Measurements from ENCODE around the gene KCNH2.
"Not testable (repeated sequence)": the region's sequence is repeated elsewhere in the genome, so short reads cannot be mapped to it uniquely, and the experiment has no call there.

The KCNH2 gene, protein sequence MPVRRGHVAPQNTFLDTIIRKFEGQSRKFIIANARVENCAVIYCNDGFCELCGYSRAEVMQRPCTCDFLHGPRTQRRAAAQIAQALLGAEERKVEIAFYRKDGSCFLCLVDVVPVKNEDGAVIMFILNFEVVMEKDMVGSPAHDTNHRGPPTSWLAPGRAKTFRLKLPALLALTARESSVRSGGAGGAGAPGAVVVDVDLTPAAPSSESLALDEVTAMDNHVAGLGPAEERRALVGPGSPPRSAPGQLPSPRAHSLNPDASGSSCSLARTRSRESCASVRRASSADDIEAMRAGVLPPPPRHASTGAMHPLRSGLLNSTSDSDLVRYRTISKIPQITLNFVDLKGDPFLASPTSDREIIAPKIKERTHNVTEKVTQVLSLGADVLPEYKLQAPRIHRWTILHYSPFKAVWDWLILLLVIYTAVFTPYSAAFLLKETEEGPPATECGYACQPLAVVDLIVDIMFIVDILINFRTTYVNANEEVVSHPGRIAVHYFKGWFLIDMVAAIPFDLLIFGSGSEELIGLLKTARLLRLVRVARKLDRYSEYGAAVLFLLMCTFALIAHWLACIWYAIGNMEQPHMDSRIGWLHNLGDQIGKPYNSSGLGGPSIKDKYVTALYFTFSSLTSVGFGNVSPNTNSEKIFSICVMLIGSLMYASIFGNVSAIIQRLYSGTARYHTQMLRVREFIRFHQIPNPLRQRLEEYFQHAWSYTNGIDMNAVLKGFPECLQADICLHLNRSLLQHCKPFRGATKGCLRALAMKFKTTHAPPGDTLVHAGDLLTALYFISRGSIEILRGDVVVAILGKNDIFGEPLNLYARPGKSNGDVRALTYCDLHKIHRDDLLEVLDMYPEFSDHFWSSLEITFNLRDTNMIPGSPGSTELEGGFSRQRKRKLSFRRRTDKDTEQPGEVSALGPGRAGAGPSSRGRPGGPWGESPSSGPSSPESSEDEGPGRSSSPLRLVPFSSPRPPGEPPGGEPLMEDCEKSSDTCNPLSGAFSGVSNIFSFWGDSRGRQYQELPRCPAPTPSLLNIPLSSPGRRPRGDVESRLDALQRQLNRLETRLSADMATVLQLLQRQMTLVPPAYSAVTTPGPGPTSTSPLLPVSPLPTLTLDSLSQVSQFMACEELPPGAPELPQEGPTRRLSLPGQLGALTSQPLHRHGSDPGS

DNA sequence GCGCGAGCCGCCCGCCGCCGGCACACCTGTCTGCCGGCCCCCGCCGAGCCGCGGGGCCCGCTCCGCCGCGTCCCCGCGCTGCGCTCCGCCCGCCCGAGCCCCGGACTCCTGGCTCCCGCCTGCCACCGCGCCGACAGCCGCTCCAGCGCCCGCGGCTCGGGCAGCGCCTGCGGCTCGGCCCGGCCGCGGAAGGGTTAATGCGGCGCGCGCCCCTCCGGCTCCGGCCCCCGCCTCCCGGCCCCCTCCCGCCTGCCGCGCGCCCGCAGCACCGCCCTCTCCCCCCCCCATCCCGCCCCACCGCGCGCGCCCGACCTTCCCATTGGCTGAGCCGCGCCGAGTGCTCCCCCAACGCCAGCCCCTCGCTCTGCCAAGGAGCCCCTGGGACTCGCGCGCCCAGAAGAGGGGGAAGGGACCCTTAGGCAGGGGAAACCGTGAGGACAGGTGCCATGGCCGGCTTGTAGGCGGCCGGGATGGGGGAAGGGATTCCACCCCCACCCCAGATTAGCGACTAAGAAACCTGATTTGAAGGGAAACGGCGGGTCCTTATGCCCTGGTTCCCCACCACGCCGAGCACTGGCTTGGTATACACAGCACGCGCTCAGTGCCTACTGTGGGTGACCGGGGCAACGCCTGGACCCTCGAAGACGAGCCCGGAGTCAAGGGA is at the start of gene KCNH2:
TSS of gene KCNH2 (minus strand) at position 196 of the 664 bp plus-strand sequence. CDS start 408 bp downstream, outside the sequence.
- DNase-seq = peak; percentile 44 to 53

DNA sequence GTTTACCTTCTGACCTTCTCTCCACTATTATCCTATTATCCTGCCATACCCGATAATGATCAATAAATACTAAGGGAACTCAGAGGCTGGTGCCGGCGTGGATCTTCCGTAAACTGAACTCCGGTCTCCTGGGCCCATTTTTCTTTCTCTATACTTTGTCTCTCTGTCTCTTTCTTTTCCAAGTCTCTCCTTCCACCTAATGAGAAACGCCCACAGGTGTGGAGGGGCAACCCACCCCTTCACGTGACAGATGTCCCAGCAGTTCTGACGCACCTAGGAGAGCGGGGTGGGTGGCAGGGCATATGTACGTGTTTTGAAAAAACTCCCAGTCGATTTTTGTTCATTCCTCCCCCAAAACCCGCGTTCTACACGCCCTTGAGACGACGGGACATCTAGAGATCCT is 49.6 kb upstream of the KCNH2 start:
- DNase-seq = not testable (repeated sequence)

DNA sequence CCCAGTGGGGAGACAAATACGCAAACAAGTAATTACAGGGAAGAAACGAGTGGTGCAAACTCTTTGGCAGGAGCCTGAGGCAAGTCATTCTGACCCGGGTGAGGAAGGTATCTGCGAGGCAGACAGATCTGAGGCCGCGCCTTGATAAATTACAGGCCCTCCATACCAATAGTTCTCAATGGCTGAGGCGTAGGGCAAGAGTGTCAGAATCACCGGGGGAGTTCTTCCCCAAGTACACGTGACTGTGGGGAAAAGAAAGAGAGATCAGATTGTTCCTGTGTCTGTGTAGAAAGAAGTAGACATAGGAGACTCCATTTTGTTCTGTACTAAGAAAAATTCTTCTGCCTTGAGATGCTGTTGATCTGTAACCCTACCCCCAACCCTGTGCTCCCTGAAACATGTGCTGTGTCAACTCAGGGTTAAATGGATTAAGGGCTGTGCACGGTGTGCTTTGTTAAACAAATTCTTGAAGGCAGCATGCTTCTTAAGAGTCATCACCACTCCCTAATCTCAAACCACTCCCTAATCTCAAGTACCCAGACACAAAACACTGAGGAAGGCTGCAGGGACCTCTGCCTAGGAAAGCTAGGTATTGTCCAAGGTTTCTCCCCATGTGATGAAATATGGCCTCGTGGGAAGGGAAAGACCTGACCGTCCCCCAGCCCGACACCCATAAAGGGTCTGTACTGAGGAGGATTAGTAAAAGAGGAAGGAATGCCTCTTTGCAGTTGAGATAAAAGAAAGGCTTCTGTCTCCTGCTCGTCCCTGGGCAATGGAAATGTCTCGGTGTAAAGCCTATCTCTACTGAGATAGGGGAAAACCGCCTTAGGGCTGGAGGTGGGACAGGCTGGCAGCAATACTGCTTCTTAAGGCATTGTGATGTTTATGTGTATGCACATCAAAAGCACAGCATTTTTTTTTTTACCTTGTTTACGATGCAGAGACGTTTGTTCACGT is 48.9 kb upstream of the KCNH2 start:
- DNase-seq = not testable (repeated sequence)

DNA sequence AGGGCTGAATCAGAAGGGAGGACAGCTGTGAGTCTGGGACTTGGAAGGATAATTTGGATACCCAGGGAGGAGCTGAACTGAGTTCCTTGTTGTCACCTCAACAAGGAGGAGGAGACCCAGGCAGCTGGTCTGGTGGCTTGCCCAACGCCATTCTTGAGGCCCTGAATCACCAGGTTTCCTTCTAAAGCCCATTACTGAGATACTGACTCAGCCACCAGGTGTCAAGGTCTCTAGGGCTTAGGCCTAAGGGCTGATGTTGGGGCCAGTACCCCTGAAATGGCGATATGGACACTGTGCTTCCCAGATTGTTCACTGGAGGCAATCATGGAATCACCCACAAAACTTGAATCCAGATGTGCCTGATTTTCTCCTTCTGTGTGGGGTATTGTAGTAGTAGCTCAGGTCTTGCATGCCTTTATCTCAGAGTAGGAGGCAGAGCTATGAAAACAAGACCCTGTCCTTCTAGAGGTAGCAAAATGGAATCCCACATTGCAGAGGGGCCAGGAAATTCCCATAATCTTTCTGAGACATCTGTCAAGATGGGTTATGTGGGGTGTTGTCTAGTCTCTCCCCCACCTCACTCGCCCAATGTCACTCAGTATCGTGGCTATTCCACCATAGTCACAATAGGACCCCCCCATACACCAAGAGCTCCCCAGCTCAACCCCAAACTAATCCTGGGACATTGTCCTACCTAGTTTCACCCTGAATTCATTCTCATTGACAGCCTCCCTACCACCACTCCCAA is 48.0 kb upstream of the KCNH2 start:
- DNase-seq = no peak

DNA sequence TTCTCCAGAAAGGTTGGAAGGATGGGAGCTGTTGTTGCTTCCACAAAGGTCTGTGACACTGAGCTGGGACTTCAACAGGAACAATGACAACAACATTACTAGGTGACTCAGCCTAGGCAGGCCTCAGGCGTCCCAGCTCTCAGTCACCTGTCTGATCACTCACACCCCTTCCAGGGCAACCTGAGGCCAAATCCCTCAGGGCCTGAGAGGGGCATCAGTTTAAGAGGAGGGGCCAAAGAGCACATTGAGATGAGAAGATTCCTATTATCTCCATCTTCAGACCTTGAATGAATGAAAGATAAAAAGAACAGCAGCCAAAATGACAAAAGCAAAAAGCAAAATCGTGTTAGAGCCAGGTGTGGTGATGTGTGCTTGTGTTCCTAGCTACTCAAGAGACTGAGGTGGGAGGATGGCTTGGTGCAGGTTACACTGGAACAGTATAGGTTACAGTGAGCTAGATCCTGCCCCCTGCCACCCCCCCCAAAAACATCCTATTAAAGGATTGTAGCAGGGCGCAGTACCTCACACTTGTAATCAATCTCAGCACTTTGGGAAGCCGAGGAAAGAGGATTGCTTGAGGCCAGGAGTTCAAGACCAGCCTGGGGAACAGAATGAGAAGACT is 46.4 kb upstream of the KCNH2 start, which contains the start of gene ATG9B:
TSS of gene ATG9B (minus strand) at position 60 of the 622 bp plus-strand sequence. CDS start 71 bp downstream, outside the sequence.
- DNase-seq = no peak

DNA sequence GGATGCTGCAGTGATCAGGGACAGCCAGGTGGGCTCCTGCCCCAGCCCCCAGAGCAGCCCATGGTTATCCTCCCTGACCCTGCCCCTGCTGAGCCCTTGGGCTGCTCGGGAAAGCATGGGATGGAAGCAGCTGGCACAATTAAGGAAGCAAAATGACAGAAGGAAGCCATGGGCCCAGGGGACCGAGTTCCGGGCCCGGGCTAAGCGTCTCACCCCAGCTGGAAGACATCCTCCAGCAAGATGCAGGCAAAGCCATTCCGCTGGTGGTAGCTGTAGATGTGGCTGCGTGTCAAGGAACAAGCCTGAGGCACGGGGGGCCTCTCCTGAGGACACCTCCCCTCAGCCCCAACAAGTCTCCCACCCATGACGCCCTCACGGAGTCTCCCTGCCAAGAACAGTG is 45.1 kb upstream of the KCNH2 start:
- DNase-seq = no peak

DNA sequence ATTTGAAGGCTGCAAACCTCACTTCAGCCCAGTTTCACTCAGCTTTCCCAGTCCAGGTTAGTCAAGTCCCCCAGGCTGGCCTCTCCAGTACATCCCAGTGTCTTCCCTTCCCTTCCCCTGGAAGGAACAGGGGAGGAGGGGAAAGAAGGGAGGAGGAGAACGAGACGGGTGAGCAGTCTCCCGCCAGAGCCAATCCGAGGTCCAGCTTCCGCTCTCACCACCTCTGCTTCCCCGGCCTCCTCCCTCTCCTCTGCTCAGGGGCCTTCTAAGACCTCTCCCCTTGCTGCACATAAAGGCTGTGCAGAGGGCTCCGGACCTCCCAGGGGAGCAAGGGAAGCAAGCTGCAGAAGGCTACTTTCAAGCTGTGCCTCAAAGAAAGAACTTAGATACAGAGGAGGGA is 42.1 kb upstream of the KCNH2 start:
- DNase-seq = no peak

DNA sequence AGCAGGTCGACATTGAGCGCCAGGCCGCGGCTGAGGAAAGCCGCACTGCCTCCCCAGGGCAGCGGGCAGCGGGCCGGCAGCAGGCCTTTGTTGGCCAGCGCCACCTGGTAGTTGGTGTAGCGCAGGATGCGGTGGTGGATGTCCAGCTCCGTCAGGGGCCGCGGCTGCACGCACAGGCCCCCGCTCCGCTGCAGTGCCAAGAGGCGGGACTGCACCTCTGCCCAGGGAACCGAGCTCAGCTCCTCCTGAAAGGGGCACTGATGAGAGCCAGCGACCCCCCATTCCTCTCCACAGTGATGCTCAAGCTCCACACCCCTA is 41.0 kb upstream of the KCNH2 start:
- no peak for DNase-seq

DNA sequence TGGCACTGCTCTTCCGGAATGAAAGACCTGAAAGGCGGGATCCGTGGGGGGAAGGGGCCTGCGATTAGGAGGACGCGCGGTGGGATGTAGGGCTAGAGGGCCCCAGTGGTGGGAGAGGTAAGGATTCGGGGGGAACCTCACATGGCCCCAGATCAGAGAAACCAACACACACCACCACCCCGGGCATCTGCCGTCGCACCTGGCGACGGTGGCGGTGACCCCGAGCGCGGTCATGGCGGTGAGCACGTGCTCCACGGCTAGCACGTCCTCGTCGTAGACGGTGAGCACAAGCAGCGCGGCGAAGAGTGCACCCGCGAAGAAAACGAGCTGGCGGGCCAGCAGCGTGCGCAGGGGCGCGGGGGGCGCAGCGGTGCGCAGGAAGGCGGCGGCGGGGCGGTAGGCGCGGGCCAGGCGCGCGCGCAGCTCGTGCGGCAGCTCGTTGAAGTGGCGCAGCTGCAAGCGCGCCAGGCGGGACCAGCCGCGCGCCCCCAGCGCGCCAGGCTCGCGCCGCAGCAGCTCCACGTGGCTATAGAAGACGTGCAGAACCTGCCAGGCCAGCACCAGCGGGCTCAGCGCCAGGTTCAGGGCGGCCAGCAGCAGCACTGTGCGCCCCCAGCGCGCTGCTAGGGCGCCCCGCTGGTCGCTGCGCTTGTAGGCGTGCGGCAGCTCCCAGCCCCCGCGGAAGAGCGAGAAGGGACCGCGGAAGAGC is 40.5 kb upstream of the KCNH2 start:
- no peak for DNase-seq

DNA sequence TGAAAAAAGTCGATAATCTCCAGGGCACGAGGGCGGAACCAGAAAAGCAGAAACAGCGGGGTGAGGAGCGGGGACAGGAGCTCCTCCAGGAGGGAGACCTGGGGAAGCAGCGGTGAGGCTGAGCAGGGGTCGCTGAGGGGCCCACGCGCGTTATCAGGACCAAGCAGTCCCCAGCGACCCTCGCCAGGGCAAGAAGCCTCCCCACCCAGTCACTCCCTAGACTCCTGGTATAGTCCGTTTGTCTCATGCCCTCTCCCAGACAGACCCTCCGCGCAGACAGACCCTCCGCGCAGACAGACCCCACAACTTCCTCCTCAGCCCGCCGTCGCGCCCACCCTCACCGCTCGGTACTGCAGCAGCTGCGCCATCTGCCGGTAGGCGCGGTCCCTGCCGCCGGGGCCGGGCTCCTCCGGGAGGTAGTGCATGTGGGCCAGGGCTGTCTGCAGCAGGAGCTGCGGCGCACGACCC is 39.9 kb upstream of the KCNH2 start:
- peak in 1 of 2 donors; percentile 30 for DNase-seq

DNA sequence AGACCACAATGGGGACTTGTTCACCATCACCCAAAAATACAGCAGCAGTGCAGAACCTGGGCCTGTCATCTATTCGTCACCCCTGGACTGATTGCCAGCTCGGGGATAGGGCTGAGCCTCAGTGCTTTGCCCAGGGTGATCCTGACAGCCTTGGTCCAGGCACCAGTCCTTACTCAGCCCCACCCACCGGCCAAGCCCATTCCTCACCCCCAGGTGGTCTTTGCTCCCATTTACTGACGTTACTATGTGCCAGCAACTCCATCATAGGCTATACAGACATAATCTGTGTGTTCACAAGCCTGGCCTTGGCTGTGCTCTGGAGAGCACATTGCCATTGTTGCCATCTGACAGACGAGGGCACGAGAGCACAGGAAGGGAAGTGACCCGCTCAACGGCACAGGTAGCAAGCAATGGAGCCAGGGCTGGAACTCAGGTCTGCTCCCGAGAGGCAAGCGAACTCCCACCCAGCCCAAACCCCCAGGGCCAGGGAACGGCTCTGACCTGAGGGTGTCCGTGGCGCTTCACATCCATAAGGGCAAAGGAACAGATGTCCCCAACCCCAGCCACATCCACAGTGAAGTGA is 39.3 kb upstream of the KCNH2 start:
- no peak for DNase-seq

DNA sequence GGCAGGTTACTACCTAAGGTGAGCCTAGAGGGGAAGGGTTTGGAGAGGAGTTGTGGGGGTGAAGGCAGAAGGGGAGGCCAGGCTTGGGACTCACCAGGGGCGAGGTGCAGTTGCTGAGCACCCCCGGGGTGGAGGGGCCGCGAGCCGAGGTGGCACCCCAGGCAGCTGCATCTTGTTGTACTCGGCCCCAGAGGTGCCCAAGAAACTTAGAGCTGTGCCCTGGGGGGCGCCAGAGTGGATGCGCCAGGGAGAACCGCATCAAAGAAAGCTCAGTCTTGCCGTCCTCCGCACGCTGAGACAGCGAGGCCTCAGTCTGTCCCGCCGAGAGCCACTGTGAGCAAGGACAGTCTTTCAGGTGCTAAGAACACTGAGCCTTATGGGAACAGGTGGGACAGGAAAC is 38.8 kb upstream of the KCNH2 start:
- no peak for DNase-seq

DNA sequence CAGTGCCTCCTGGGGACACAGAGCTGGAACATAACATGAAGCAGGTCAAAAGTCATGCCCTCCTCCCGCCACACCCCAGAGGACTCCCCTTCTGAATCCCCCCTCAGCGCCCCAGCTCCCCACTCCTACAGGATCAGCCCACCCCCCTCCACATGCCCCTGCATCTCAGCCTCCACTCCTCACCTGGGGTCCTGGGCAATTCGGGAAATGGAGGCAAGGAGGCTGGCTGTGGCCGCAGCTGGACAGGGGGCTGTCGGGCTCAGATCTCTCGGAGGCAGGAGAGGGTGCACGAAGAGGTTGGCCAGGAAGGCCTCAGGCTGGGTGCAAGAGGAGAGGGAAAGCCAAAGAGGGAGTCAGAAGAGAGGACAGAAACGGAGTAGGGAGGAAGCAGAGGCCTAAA is 38.4 kb upstream of the KCNH2 start:
- no peak for DNase-seq

DNA sequence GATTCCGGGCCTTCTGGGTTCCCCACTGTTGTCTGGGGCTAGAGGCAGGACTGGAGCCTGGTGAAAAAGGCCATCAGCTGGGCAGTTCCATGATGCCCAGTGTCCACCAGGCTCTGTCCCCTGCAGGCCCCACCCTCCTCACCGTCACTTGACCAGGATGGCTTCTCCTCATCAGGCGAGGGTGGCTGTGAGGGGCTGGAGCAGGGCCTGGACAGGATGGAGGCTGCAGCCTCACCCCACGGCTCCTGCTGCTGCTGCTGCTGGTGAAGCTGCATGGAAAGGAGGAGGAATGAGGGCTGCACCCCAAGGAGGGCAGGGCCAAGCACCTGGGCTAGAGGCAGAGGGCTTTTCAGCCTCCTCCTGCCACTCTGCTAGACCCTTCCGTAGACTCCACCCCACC is 37.8 kb upstream of the KCNH2 start:
- DNase-seq = no peak

DNA sequence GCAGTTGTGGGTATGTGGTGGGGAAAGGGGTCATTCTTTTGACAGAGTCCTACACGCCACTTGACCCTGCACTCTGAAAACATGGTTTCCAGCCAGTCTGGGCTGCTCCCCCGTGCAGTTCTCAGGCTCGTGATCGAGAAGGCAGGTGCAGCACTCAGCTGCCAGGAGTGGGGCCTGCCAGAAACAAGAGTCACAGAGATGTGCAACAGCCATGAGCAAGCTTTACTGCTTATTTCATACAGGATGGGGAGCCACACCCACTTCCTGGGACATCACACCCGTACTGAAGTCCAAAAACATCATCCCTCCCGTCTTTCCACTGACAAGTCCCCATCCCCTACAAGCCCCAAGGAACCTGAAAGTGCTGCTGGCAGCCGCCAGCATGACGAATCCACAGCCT is 36.8 kb upstream of the KCNH2 start:
- DNase-seq = no peak

DNA sequence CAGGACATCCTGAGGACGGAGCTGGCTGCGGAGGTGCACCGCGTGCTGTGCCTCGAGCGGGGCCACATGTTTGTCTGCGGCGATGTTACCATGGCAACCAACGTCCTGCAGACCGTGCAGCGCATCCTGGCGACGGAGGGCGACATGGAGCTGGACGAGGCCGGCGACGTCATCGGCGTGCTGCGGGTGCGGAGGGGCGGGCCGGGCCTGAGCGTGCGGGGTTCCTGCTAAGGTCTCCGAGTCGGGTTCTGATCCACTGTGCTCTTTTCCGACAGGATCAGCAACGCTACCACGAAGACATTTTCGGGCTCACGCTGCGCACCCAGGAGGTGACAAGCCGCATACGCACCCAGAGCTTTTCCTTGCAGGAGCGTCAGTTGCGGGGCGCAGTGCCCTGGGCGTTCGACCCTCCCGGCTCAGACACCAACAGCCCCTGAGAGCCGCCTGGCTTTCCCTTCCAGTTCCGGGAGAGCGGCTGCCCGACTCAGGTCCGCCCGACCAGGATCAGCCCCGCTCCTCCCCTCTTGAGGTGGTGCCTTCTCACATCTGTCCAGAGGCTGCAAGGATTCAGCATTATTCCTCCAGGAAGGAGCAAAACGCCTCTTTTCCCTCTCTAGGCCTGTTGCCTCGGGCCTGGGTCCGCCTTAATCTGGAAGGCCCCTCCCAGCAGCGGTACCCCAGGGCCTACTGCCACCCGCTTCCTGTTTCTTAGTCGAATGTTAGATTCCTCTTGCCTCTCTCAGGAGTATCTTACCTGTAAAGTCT is 35.8 kb upstream of the KCNH2 start:
- DNase-seq = peak; percentile 37 to 54

DNA sequence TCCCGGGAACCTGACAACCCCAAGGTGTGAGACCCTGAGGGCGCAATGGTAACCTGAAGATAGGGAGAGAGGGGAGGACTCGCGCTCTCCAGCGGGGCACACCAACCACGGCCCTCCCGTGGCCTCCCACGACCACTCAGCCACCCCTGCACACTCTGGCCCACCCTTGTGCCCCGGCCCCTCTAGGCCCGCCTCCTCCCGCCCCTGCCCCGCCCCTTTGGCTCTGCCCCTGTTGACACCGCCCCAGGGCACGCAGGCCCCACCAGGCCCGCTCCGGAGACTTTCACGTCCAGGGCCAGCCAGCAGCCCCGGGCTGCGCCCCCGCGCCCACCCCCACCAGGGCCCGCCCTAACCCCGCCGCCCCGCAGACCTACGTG is 35.2 kb upstream of the KCNH2 start:
- DNase-seq = no peak

DNA sequence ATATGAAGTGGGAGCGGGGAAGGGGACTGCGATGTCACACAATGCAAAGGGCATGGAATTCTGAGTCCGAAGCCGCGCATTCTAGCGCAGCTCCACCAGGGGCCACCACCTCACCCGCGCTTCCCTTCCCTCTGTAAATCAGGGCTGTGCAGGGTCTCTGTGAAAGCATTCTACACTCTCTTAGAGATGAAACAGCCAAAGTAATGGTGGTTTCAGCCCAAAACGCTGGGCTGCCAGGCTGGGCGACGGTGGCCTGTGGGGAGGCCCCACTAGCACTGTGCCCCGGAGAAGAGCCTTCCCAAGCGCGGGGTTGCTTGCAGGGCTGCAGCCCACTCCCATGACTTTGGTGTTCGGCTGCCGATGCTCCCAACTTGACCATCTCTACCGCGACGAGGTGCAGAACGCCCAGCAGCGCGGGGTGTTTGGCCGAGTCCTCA is 34.8 kb upstream of the KCNH2 start:
- no peak for DNase-seq
